HG02885 (cell line): Measurements from ENCODE around the gene NXPH1.
A peak's percentile ranks its signal among the peaks of the same experiment; 100 is the strongest.

Source experiments
- ATAC-seq: cut with Tn5 transposase; IDR thresholded peaks from one replicate; pipeline ENCODE4 v1.9.1; 2021; ENCODE audit warnings: mild to moderate bottlenecking; ENCODE audit not compliant: unreplicated experiment, poor library complexity

Gene NXPH1

GRCh38 chr7:8491544-8492489, 58.4 kb downstream of the NXPH1 start:
- ATAC-seq = no peak

- ATAC-seq = no peak
These were observed 65.7 kb downstream of the NXPH1 start for GRCh38 chr7:8499128-8499527.

GRCh38 chr7:8500286-8500685, 66.9 kb downstream of the NXPH1 start:
- no peak for ATAC-seq

DNA sequence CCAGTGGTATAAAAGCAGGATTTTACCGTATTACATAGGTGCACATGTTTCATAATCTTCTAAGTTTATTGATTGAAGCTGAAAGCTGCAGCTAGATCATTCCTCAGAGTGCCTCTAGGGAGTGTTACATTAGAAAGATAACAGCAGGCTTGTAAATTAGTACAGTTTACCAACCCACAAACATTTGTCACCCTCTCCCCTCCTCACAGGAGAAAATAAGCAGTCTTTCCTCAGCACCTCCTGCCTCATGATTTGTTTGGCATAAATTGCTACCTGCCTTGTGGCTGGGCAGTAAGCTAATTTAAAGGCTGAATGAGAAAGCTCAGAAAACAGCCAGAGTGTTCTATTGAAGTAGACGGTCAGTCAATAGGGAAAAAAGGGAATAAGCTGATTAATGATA, 74.2 kb downstream of the NXPH1 start:
- ATAC-seq = no peak

- ATAC-seq = no peak
These were observed 76.2 kb downstream of the NXPH1 start for GRCh38 chr7:8509621-8510020.

GRCh38 chr7:8511855-8512254, 78.4 kb downstream of the NXPH1 start:
- no peak for ATAC-seq

DNA sequence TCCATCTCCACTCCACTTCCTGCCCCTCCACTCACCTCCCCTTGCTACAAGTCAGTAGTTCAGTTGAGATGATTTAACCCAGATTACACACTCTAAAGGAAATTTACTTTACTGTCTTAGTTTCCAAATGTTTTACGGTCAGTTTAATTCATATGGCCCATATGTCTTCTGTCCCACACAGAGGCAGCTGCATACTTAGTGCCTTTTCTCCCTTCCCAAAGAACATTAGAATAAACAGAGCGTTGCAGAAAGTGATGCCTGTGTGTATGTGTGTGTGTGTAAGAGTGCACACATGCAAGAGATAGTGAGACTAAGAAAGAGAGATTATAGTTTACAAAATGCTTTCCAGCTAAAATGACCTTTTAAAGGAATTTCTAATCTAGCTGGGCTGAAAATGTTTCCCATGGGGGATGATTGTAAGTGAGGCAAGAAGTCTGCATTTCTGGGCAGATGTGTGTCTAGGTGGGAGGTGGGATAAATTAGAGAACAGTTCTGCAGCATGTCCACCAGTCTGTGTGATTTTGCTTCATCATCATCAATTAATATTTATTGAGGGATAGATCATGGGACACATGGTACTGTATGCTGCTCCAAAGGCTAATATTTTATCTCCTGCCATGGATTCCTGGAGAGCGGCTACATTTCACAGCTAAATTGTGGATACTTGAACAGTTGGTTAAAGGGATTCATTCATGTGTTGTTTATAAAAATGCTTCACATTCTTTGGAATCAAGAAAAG, 81.5 kb downstream of the NXPH1 start:
- ATAC-seq = no peak

DNA sequence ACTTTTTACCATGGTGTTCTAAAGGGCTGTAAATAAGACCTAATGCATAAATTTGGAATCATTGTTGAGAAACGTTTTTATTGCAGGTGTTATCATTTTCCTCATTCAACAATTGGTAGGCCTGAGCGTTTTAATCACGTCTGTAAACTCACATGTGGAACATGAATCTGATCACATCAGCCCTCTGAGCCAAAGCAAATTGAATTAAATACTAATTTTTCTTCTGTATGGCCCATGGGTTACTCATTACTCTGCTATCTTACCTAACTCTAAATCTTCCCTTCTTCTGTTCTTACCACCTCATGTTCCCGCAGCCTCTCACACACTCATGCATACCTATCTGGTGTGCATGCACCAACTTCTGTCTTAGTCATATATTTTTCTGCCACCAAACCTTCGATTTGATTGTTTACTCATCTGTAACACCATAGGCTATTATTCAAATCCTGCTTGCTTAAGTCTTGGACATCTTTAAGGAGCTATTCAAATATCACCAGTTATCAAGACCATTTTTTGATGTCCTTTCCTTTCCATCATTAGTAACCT, 82.3 kb downstream of the NXPH1 start:
- ATAC-seq = no peak

DNA sequence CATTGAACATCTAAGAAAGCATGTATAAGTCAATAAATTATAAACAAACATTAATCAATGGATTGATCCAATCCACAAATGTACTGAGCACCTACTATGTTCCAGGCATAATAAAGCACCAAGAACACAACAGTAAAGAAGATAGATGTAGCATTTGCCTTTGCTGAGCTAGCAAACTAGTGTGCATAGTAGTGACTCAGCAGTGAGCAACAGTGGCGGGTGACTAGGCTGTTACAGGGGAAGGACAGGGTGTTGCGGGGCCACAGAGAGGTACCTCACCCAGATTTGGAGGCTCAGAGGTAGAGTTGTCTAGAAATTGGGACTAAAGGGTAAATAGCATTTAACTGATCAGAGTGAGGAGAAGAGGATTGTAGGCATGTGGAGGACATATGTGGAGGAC, 83.6 kb downstream of the NXPH1 start:
- ATAC-seq = no peak

DNA sequence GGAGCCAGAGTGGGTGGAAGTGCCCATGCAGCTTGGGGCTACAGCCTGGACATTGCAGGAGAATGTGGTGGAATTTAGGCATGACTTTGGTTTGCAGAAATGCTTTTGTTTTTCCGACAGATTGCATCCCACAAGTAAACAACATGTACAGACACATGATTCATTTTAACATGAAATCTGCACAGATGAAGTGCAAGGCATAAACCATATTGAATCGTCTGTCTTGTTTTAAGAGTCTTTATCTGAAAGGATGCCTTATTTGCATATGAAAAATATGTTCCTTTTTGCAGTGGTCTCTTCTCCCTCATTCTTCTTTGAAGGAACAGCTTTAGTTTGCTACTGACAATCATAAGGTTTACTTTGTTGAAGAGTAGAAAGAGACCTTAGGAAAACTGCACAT, 94.9 kb downstream of the NXPH1 start:
- no peak for ATAC-seq

GRCh38 chr7:8531991-8532515, 98.6 kb downstream of the NXPH1 start:
- ATAC-seq = no peak

DNA sequence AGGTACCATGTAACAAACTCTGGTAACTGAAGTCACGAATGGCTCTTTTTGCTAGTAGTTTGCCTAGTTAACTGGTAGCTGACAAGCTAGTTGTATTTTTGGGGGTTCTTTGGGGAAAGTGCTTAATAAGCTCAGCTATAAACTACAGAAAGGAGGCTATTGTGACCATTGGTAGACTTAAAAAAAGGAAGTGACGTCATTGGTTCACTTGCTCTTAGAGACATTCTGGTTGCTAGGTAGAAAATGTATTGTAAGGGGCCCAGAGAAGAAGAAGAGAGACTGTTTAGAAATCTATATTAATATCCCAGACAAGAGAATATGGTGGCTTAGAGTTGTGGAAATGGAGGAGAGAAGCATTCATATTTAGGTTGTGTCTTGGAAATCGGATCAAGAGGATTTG, 103.0 kb downstream of the NXPH1 start:
- ATAC-seq = peak; percentile 76

DNA sequence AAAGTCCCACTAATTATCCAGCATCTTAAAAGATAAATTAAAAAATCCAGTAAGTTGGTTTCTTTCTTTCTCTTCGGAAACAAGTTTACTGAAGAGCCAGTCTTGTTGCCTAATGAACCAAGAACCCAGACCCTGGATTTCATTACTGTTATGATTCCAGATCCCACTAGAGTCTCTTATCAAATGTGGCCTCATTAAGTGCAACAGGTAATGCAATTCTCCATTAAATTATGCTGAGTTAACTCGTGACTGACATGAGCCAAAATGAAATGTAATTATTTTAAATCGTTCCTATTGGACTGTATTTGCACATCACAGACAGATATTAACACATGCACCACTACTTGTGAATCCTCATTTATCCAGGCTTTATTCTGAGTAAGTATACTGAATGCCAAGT, 115.6 kb downstream of the NXPH1 start:
- no peak for ATAC-seq

GRCh38 chr7:8560501-8560900, 127.1 kb downstream of the NXPH1 start:
- ATAC-seq = no peak

DNA sequence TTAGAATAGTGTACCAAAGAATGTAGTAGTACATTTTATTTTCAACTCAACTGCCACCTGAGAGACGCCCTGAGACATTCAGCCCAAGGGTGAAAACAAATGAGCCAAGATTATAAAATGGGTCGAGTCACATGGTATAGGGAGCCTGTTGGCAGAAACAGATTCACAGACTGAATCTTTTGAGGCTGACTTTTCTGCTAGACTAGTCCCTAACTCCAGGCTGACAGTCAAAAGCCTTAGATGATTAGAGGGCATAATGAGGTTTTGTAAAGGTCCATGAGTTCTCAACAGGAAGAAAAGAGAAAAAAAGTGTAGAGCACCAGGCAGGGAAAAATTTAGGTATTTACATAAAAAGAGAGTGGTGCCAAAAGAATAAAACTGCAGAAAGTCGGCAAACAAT, 128.0 kb downstream of the NXPH1 start:
- ATAC-seq = no peak

GRCh38 chr7:8564281-8564680, 130.9 kb downstream of the NXPH1 start:
- no peak for ATAC-seq

DNA sequence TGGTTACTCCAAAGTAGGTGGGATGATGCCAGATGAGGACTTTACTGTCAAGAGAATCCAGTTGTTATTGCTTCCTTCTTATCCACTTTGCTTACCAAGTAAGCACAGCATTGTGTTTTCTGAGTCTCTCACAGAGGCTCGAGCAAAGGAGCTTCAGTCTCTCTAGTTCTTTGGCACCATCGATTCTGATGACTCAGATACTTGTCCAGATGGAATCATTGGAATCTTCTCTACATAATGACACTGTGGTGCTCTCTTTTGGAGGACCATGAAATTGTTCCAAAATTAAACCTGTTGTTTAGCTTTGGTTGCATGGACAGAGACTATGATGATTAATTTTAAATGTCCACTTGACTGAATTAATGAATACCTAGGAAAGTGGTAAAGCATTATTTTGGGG, 132.6 kb downstream of the NXPH1 start:
- ATAC-seq = no peak

DNA sequence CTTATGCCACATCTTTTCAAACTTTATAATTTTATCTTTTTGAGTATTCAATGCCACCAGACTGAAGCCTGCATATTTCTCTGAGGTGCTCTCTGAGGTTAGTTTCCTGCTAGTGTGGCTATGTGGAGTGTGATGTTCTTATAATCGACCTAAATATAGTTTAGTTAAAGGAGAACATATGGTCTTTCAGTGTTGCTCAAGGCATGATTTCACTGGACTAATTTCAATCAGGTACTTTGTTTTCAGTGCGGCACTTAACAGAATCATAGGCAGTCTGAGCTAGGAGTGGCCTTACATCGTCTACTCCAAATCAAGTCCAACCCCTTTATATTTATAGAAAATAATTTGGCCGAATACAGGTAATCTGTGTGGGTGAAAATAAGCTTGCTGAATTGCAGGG, 134.2 kb downstream of the NXPH1 start:
- ATAC-seq = no peak

DNA sequence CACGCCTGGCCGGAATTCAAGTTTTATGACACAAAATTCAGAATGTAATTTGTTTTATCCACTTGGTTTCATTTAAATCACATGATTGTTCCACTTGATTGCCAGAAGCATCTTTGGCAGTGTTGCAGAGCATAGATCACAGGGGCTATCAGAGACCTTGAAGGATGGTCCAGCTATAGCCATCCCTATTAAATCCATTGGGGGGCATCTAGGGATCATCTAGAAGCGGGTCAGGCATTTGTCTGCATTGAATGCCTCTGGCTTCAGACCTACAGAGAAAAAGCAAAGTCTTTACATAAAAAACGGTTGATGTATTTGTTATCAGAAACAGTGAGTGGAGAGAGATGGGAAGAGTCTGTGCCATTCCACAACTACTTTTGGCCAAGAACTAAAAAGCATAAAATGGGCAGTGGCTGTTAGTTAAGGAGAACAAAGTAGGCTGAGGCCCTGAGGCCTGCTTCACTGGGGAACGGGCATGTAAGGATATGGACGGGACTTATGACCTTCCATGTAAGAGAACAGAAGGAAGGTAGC, 146.3 kb downstream of the NXPH1 start:
- ATAC-seq = no peak

DNA sequence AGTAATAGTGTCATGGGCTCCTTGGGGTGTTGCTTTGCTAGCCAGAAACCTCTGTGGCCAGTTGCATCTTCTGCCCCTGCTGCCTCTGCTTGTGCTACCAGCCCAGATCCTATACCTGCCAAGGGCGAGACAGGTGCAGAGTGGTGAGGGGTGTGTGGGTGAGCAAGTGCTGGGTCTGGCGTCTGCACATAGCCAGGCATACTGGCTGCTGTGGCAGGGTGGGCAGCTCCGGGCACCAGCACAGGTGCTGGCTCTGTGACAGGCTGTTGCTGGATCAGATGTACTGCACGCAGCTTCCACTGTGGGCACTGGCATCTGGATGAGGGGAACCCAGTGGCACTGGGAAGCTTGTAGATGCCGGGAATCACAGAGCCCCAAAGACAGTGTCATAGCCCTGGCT, 148.4 kb downstream of the NXPH1 start:
- ATAC-seq = no peak

GRCh38 chr7:8582728-8583127, 149.3 kb downstream of the NXPH1 start:
- ATAC-seq = no peak
